HG02571 (cell line): ENCODE measurements around the gene CRTC3.

Source experiments
- ATAC-seq: cut with Tn5 transposase; IDR thresholded peaks from one replicate; pipeline ENCODE4 v1.9.1; 2021; ENCODE audit warnings: mild to moderate bottlenecking, moderate library complexity; ENCODE audit not compliant: unreplicated experiment

Gene CRTC3

GRCh38 chr15:90691982-90692773 lies 162.5 kb downstream of the CRTC3 start:
- no peak for ATAC-seq
